AG04450 (cell line): ENCODE data around the gene TOX2. TPM values are rescaled to one million over a fixed set of nuclear protein-coding genes. Genes with fewer than 3 reads are reported as not detected.
A peak's percentile ranks its signal among the peaks of the same experiment; 100 is the strongest.

Source experiments
- CTCF ChIA-PET: fragments of 300-600, 350-600 bp; formaldehyde crosslinking; extraction: SDS; loops from one replicate; lab custom pipeline; 2022; ENCODE audit warnings: antibody characterized with exemption, inconsistent platforms; lab: Charles Lee
- POLR2A ChIA-PET: fragments of 350-600 bp; formaldehyde crosslinking; extraction: SDS; loops from one replicate; lab custom pipeline; 2021; ENCODE audit warnings: antibody characterized with exemption, inconsistent platforms; lab: Yijun Ruan, JAX
- DNase-seq: peaks from one replicate; pipeline ENCODE4 v3.0.0-alpha.2; 2011; ENCODE audit warnings: low read depth, low spot score
- H3K27ac ChIP-seq: one replicate; pipeline ENCODE4 v1.5.1; 2012; ENCODE audit warnings: low read depth, low read length, control low read depth
- H3K27me3 ChIP-seq: one replicate; pipeline ENCODE4 v1.6.0; 2012; ENCODE audit warnings: low read length; ENCODE audit not compliant: control insufficient read depth, insufficient read depth
- H3K4me3 ChIP-seq: 2 replicates; pipeline ENCODE4 v1.5.1; 2011; ENCODE audit warnings: mild to moderate bottlenecking, low read depth, low read length, control low read depth
- H3K9me3 ChIP-seq: 2 replicates; pipeline ENCODE4 v1.5.1; 2012; ENCODE audit warnings: low read length; ENCODE audit not compliant: control insufficient read depth, insufficient read depth
- polyA minus RNA-seq: library from RNA; depleted of rRNA, polyadenylated mRNA; stranded (reverse); fragments of >200 nt; gene quantifications from 2 replicates; pipeline ENCODE4 v1.2.3, GENCODE V29; 2011; rRNA and poly(A)+ RNA removed
- polyA plus RNA-seq: library from polyadenylated mRNA; depleted of rRNA; stranded (reverse); fragments of >200 nt; gene quantifications from 2 replicates; pipeline ENCODE4 v1.2.3, GENCODE V29; 2011; rRNA removed
- TF ChIP-seq, protein P1 (sequence below): IDR thresholded peaks from 2 replicates; pipeline ENCODE4 v1.5.1; 2011; ENCODE audit warnings: low read depth, low read length, control low read depth, inconsistent platforms

TOX2 gene, protein sequence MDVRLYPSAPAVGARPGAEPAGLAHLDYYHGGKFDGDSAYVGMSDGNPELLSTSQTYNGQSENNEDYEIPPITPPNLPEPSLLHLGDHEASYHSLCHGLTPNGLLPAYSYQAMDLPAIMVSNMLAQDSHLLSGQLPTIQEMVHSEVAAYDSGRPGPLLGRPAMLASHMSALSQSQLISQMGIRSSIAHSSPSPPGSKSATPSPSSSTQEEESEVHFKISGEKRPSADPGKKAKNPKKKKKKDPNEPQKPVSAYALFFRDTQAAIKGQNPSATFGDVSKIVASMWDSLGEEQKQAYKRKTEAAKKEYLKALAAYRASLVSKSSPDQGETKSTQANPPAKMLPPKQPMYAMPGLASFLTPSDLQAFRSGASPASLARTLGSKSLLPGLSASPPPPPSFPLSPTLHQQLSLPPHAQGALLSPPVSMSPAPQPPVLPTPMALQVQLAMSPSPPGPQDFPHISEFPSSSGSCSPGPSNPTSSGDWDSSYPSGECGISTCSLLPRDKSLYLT
- polyA plus RNA-seq (10.6 and 14.3 TPM in 2 replicates), polyA minus RNA-seq (9.9 and 10.8 TPM in 2 replicates)

- POLR2A ChIA-PET: no interaction called here
- H3K27ac ChIP-seq: peak within 1 kb of the TSS; percentile 47
- peak within 1 kb of the TSS; percentile 80 for H3K4me3 ChIP-seq
- CTCF ChIA-PET: interaction anchor here (0.5 to 1.5 kb wide), 2 partner anchors 163 to 164 kb away, joined by 4 read pairs; no protein-coding TSS in a partner anchor
- no peaks in the 10 kb centered on the region for H3K27me3 ChIP-seq
- H3K9me3 ChIP-seq: peaks cover 2% of the 10 kb centered on the region; the same call in 1 of the 2 replicates
- TF ChIP-seq, protein P1, sequence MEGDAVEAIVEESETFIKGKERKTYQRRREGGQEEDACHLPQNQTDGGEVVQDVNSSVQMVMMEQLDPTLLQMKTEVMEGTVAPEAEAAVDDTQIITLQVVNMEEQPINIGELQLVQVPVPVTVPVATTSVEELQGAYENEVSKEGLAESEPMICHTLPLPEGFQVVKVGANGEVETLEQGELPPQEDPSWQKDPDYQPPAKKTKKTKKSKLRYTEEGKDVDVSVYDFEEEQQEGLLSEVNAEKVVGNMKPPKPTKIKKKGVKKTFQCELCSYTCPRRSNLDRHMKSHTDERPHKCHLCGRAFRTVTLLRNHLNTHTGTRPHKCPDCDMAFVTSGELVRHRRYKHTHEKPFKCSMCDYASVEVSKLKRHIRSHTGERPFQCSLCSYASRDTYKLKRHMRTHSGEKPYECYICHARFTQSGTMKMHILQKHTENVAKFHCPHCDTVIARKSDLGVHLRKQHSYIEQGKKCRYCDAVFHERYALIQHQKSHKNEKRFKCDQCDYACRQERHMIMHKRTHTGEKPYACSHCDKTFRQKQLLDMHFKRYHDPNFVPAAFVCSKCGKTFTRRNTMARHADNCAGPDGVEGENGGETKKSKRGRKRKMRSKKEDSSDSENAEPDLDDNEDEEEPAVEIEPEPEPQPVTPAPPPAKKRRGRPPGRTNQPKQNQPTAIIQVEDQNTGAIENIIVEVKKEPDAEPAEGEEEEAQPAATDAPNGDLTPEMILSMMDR: no peak
- no peak for DNase-seq
Observed at GRCh38 chr20:43914311-43915210, at the start of gene TOX2. Gene TOX2 (plus strand): TSS chr20:43914852. CDS start chr20:43914892, 40 bp downstream.

DNA sequence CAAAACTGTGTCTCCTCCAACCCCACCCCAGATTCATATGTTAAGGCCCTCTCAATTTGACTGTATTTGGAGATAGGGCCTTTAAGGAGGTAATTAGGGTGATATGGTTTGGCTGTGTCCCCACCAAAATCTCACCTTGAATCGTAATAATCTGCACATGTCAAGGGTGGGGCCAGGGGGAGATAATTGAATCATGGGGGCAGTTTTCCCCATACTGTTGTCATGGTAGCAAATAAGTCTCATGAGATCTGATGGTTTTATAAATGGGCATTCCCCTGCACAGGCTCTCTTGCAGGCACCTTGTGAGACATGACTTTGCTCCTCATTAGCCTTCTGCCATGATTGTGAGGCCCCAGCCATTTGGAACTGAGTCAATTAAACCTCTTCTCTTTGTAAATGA is 46.6 kb upstream of the TOX2 start:
- H3K4me3 ChIP-seq: no peak overlapping the region
- no peak overlapping the region for H3K27ac ChIP-seq
- no peaks in the 10 kb centered on the region for H3K9me3 ChIP-seq
- no peak for DNase-seq
- CTCF ChIA-PET: no interaction called here
- POLR2A ChIA-PET: no interaction called here
- no peaks in the 10 kb centered on the region for H3K27me3 ChIP-seq
- TF ChIP-seq, protein P1: no peak

- DNase-seq: no peak
- Histone ChIP-seq H3K27ac (no peak overlapping the region), H3K4me3 (no peak overlapping the region), H3K27me3 (no peaks in the 10 kb centered on the region), H3K9me3 (no peaks in the 10 kb centered on the region)
- TF ChIP-seq, protein P1: no peak
- CTCF ChIA-PET: no interaction called here
- POLR2A ChIA-PET: no interaction called here
Observed at GRCh38 chr20:43870484-43870883, 44.2 kb upstream of the TOX2 start.

DNA sequence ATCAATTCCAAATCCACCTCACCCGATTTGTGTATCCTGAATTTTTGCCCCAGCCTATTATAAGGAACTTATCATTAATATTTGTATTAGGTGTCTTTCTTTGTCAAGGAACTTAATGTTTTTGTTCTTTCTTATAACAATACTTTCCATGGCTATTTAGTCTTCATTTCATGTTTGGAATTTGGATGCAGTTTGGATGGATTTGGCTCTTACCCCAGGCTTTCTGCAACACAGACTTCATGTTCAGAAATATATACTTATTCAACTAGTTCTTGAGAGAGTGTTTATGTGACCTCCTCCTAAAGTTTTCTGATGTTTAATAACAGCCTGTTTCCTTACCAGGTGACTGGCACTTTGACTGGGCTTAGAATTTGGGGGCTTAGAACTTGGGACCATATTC is 35.9 kb upstream of the TOX2 start:
- ChIA-PET CTCF (no interaction called here), POLR2A (no interaction called here)
- no peak for DNase-seq
- Histone ChIP-seq H3K9me3 (peaks cover 6% of the 10 kb centered on the region; the same call in 1 of the 2 replicates), H3K27ac (no peak overlapping the region), H3K4me3 (no peak overlapping the region), H3K27me3 (no peaks in the 10 kb centered on the region)
- TF ChIP-seq, protein P1: no peak
